ENCODE measurements around the gene PPP2R2B.

PPP2R2B gene

DNA sequence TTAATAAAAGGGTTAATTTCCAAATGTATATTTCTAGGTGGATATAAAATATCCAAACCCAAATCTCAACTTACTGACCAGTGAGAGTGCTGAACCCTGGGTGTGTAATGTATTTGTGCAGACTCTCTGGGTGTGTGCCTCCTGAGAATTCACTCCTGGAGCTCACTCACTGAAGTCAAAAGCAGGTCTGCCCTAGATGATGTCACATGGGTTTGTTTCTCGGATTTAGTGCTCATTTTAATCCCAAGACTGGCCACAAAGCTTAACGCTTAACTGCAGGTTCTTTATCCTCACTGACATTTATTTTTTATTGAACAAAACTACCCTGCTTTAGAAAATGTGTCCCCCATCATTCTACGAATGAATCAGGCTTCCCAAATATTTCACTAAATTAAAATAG, 179.4 kb downstream of the PPP2R2B start:
- DNase-seq (ENCODE audit: low spot score) = no peak

DNA sequence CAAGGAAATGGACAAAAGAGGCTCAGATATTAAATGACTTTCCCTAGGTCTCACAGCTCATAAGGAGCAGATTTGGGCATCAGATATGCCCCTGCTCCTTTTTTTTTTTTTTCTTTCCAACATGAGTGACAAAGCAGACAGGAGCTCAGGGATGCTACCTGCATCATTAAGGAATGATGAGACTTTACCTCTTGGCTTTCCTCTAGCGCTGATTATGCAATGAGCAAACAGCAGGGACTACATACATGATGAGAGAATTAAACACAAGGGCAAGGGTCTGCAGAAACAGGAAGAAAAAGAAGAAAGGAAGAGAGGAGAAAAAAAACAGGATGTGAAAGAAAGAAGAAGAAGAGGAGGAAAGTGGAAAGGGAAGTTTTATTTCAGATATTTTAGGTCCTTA, 179.9 kb downstream of the PPP2R2B start:
- DNase-seq (ENCODE audit: low spot score) = no peak

DNA sequence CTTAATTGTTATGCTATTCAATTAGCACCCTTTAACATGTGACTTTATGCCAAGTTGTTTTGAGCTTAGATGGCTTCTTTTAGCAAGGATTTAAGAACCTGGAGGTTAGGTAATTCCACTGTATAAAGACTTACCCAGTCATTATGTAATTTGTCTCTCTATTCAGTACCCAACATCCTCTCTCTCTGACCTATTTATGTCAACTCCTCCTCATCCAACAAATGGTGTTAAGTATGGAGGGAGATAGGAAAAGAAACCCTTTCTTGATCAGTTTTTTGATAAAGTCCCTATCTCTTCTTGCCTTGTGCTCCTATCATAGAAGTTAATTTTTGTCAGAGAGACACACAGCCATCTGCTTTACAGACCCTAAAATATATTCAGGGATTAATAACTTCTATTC, 181.3 kb downstream of the PPP2R2B start:
- no peak for DNase-seq (ENCODE audit: low spot score)

DNA sequence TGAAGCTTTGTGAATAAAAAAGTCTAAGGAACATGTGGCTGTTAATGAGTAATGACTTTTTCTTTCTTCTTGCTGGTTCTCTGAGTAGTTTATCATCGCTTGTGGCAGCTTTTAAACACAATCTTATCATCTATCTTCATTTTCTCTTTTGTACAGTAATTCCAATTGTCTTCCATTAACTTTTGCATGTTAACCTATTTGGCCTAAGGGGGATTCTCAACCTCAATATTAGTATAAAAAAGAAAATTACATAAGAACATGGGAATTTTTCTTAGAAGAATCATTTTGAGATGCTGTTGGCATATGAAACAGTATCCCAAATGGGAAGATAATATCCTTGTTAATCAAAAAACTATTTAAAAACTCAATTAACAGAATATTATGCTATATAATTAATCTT, 182.9 kb downstream of the PPP2R2B start:
- DNase-seq (ENCODE audit: low spot score) = no peak

DNA sequence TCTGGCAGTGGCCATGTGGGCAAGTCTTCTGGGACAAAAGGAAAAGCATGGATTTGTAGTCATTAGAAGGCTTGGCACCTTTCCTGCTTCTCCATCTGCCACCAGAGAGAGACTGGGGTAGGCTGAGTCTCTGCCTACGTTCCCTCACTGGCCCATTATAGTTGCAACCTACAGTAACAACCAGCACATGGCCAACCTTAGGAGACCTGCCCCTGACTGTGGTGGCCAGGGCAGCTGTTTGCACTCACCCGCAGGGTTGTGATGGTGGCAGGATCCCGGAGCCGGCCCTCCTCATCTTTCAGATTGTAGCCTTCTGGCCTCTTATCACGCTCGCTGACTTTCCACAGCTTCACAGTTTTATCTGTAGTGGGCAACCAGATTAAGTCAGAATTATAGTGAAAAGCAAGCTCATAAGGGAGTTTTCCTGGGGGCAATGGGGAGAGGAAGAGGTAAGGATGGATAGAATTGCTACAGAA, 187.6 kb downstream of the PPP2R2B start:
- no peak for DNase-seq (ENCODE audit: low spot score)

DNA sequence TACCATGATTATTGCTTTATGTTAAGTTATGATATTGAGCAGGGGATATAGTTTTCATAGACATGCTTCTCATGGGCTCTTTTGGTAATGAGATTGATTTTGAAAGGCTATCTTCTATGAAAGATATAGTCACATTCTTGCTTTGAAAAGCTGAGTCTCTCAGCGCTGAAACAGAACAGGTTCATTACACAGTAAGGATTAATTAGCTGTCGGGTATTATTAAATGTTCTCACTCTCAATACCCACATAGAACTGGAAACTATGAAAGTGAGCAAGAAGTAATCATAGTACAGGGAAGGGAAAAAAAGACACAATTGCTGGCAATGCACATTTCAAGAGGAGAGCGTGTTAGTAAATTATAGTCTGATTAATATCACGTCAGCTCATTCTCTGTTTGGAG, 190.9 kb downstream of the PPP2R2B start:
- DNase-seq (ENCODE audit: low spot score) = no peak

DNA sequence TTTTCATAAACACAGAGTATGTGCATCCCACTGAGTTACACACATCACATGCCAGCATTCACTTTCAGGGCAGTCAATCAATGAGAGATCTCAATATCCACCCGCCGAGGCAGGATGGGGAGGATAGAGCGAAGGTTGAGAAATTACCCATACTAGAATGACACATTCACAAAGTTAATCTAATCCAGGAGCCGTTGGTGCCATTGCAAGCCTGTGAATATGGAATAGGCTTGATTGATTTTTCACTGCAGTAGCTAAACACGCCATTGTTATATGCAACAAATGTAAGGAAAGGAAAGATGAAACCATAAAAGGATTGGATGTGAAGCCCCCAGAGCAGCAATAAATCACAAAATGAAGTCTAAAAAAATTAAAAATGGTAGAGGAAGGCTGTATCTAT, 194.7 kb downstream of the PPP2R2B start:
- no peak for DNase-seq (ENCODE audit: low spot score)

DNA sequence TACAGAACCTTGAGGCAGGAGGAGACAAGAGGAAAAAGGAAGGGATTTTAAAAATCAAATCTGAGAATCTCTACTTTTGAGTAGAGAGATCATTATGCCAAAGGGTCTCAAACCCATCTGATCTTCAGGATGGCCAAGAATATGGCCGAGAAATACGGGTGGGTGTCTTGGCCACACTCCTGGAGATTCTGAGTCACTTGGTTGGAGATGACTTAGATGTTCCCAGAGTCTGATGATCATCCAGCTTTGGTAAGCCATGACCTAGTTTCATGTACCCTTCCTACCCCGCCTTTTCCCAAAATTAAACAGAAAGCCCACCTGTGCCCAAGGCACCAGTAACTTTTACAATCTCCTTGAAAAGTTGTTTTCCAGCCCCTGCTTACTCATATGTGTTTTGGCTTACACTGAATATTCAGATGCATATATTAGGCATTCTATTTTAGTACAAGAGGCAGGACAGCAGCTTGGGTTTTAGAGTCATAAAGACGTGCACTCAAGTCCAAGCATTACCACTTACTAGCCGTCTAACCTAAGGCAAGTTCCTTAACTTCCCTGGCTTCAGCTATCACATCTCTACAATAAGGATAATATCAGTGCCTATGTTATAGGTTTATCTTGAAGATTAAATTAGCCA, 195.5 kb downstream of the PPP2R2B start:
- no peak for DNase-seq (ENCODE audit: low spot score)

DNA sequence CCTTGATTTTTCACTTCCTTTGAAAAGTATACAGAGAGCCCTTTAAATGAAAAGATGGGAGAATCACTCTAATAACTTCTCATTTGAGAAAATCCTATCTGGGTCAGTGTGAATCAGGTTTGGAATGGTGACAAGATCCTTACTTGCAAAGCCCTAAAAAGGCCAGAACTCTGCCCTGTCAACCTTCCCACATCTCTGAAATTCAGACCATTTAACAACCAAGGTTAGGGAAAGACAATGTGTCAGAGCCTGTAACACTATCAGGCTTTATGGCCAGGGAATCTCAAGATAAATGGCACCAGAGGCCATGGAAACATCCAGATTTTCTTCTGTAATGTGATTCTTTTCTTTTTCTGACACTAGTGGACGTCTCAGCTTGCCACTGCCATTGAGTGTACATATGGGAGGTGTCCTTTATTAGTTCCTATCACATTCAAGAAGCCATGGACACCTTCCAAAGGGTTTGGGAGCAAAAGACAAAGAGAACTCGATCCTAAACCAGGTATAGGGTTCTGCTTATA, 196.9 kb downstream of the PPP2R2B start:
- DNase-seq (ENCODE audit: low spot score) = no peak

DNA sequence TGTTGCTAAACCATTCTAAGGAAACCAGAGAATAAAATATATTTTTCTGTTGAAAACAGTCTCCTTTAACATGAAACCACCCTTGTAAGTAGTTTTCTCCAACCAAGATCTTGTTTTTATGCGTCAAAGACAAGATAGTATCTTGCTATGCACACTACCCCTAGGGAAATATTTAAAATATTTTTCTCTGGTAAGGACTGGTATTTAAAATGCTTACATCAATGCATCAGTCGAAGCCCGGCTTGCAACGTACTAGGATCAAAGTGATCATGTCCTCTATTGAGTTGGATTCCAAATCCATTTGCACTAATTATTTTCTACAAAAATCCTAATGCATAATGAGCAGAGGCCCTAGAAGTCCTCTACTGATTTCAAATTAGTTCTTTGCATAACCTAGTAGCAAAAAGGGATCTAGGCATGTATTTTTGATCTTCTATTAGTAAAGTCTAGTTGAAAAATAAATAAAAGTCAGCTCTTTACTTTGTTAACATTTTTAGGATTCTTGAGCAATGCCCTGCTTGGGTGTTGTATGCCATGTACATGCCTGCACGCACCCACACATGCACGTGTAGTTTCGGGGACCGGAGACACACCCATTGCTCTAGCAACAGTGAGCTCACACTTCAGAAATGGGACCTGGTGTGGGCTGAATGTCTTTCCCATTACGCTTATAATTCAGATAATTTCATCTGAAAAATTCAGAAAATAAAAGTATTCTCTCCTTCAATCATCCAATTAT, 197.5 kb downstream of the PPP2R2B start:
- no peak for DNase-seq (ENCODE audit: low spot score)

DNA sequence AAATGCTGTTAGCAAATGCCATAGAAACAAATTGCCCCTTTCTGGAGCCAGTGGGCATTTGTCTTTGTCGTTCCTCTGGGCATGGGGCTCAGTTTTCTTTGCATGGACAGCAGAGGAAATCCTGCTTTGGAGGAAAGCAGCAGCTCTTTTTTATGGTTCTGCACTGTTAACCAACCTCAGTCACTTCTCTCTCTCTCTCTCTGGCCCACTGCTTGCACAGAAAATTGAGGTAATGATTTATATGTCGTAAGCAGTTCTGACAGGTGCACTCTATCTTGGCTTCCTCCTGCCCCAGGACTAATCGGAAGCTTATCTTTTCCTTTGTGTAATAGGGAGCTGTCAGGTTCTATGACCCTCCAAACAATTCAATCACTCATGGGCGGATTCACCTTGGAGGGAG, 202.9 kb downstream of the PPP2R2B start:
- DNase-seq (ENCODE audit: low spot score) = peak; percentile 78

DNA sequence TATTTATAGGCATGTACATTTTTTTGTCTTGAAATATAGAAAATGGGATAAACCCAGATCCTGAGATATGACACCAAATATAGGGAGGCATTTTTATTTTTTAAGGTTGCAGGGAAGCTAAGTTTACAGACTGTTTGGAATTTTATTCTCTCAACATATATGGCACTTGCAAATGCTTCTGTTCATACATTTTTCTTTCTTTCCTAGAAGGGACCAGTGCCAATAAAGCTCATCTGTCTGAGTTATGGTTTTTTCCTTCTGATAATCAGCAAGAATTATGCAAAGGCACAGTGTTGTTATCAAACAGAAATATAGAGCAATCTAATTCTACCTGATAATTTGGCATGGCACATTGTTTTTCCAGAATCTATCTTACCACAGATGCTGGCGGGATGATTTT, 205.7 kb downstream of the PPP2R2B start:
- no peak for DNase-seq (ENCODE audit: low spot score)

DNA sequence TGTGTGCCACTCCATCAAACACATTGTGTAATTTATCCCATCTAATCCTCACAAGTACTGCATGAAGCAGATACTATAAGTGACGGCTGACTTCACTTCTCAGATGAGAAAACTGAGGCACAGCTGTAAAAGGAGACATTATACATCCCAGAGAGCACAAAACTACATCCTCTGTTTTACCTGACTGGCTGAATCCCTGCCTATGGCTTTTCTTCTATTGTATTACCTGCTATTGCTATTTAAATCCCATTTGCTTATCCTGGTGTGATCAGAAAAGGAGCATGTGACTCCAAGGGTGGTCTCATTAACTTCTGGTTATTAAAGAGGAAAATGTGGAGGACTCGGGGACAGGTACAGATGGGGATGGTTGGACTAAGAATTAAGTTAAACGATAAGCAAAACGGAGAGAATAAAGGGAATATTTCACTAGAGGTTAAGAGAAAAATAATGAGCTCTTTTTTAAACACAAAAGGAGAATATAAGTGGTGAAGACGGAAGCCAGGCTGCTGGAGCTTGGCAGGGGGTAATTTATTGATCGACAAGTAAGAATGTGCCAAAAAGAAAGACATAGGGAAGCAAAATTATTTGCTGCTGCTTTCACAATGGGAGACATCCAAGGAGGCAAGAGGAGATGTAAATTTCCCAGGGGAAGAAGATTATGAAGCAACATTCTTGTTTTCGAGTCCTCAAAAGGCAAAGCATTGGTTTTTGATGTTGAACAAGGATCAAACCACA, 206.8 kb downstream of the PPP2R2B start:
- no peak for DNase-seq (ENCODE audit: low spot score)

DNA sequence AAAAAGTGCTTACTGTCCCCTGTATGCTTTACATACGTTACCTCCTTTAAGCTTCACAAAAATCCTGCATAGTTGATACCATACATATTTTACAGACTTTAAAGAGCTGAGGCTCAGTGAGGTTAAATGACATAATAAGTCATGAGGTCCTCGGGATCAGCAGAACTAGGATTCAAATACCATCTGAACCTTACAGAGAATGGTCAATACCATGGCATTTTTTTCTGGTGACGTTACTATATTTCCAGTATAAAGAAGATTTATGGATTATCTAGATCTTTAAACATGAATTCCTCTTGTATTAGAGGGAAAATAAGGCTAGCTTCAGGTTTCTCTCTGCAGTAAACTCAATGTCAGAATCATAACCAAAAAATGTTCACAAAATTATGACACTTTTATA, 208.9 kb downstream of the PPP2R2B start:
- no peak for DNase-seq (ENCODE audit: low spot score)

DNA sequence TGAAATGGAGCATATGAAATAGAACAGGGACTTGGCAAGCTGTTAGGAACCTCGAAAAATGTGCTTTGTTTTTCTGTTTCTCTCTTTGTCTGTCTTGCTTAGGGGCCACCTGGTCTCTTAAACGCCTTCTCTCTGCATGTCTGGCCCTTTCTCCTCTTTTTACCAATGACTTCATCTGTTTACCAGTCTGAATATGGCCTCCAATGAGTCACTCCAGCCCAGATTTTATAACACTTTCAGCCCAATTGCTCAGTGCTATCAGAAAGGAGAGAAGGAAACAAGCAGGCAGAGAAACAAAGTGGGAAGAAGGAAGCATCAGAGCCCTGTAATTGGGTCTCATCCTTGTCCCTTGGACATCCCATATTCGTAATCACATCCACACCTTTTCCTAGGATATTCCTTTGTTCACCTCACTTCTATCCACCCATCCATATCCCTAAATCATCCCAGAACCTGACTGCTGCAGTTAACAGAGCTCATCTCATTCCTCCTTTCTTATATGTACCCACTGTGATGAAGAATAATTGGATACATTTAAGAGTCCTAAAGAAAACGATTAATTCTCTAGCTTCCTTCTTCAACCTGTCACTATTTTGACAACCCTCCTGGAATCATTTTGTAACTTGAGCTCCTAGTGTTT, 210.8 kb downstream of the PPP2R2B start:
- DNase-seq (ENCODE audit: low spot score) = peak; percentile 62

DNA sequence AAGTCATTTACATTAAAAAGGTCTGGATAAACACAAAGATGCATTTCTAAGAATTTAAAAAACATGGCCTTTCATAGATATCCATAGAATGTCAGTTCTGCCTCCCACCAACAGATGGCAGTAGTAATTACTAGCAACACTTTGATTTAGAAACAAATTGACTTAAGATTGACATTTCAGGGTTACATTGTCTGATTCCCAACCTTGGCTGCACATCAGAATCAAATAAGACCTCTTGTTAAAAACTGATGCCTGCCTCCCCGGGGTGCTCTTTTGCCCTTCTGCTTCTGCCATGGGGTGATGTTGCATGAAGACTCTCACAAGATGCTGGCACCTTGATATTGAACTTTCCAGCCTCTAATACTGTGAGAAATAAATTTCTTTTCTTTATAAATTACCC, 216.3 kb downstream of the PPP2R2B start:
- peak; percentile 32 for DNase-seq (ENCODE audit: low spot score)

DNA sequence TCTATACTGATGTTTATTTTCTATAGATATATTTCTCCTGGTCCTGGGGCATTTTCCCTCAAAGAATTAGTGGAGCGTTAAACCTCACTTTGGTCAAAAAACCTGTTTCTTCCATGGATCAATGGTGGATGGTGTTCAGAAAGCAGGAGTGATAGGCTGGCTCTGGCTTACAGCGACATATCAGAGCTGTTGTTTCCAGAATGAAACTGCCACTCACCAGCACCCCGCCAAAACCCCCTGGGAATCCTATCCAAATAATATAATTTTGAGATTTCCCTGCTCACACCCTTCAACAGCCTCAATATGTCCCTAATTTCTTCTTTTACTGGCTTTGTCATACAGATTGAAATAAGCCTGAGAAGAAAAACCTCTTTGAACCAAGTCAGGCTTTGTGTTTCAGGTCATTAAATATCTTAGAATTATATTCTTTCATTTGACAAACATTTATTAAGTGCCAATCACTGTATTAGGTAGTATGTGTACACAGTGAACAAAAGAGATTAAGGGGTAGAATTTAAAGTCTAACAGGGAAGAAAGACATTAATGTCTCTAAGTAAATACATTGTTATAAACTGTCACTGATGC, 218.1 kb downstream of the PPP2R2B start:
- no peak for DNase-seq (ENCODE audit: low spot score)

DNA sequence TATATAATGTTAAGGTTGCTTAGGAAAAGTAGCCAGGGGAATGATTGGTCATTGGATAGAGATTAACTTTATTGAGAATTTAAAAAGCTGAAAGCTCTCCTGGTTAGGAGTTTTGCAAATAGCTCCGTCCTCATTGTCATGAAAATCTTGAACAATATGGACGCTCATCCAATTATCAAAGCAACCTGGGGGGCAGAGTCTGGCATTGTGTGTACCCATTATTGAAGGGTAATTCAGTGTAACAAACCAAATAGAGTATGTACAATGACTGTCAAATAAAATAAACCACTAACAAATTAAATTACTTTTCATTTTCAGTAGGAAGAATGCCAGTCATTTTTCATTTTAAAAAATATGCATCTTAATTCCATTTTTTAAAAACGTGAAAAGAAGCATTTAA, 218.6 kb downstream of the PPP2R2B start:
- DNase-seq (ENCODE audit: low spot score) = no peak

DNA sequence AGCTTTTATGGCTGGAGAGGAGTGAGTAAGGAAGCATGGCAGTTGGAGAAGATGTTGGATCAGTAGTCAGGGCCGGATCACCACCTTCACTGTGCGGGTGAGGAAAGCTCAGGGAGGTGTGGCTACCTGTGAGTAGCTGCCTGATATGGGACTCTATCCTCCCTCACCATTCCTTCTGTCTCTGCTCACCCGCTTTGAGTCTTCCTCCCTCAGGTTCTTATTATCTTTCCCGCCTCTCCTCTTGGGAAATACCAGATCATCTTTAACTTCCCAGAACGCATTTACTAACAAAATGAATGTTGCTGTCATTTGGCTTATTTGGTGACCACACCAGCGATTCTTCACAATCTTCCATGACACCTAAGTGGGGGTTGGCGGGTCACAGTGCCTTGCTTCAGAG, 221.9 kb downstream of the PPP2R2B start:
- no peak for DNase-seq (ENCODE audit: low spot score)

DNA sequence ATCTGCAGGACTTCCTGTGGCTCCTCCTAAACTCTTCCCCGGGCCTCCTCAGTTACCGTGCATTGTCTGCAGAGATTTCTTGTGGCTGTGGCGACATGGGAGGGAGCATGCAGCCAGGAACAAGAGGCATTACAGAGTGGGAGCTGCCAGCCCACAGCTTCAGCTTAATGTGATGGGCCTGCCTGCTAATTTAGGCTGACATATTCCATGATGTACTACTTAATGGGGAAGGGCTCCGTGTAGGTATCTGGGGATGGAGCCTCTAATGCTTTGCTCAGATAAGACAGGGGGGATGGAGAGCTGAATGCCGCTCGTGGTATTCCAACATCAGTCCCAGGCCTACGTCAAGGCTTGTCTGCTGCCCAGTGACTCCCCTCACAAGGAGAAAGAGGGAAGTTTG, 225.0 kb downstream of the PPP2R2B start:
- DNase-seq (ENCODE audit: low spot score) = no peak

DNA sequence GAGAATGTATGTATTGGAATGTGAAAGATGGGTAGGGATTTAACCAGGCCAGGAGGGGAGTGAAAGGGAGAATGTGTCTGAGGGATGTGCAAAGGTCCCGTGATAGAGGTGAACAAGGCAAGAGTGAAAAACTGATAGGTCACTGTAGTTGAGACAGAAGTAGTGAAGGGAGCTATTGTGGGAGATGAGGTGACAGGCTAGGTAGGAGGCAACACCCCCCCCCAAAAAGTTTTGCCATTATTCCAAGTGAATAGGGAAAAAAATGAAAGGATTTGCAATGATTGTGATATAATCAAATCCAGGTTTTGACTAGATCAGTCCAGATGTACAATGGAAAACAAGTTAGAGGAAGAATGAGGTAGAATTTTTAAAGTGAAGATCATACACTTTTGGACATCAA, 226.0 kb downstream of the PPP2R2B start:
- DNase-seq (ENCODE audit: low spot score) = no peak

DNA sequence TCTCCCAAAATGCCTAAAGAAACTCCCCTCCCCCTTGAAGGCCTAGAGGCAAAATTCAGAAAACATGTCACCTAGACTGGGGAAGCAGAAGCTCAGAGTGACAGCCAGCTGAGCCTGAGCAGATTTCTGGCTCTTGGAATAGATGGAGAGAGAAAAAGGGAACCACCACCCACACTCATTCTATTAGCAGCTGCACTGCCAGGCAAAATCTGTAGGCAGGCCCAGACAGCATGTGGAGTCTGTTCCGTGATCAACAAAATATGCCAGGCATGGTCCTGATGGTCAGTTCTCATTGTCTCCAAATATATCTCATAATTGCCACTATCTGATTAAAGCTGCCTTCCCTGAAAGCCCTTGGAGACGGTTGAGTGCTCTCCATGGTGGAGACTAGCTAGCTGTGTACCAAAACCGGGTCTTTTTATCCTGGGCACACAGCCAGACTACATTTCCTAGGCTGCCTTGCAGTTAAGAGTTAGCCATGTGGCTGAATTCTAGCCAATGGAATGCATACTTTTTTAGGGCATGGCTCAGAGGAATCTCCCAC, 230.8 kb downstream of the PPP2R2B start:
- DNase-seq (ENCODE audit: low spot score) = peak; percentile 33

Measured in kidney tubule cell (primary cell).